Esophagus muscularis mucosa (tissue), 4 donors: ENCODE measurements around the gene ZNF407. TPM values are rescaled to one million over a fixed set of nuclear protein-coding genes. Genes with fewer than 3 reads are reported as not detected.

Experiments
- DNase-seq: peaks from one replicate; pipeline ENCODE4 v3.0.0-alpha.2; 2017; ENCODE audit errors: extremely low spot score
- H3K27ac ChIP-seq, 4 donors: fragments of 200-600 bp; sonication (generic); replicated peaks in 1 of 4; 1 replicate in 3 of 4; 2 replicates in 1 of 4; pipeline ENCODE4 v1.5.1; 2016 to 2019; ENCODE audit warnings: mild to moderate bottlenecking in 1 of 4
- H3K27me3 ChIP-seq, 4 donors: fragments of 200-600 bp; sonication (generic); one replicate each; pipeline versions ENCODE4 v1.5.1 to v1.6.0; 2016 to 2019
- H3K36me3 ChIP-seq, 4 donors: fragments of 200-600 bp; sonication (generic); one replicate each; pipeline ENCODE4 v1.5.1; 2016 to 2019
- H3K4me1 ChIP-seq, 4 donors: fragments of 200-600 bp; sonication (generic); one replicate each; pipeline ENCODE4 v1.5.1; 2016 to 2019
- H3K4me3 ChIP-seq, 4 donors: fragments of 200-600 bp; sonication (generic); 1 replicate in 2 of 4; 2 replicates in 2 of 4; pipeline ENCODE4 v1.5.1; 2016 to 2019; ENCODE audit warnings: mild to moderate bottlenecking in 4 of 4, moderate library complexity in 1 of 4
- H3K9me3 ChIP-seq, 4 donors: fragments of 200-600 bp; sonication (generic); 1 replicate in 3 of 4; 2 replicates in 1 of 4; pipeline ENCODE4 v1.5.1; 2016 to 2019
- CTCF ChIP-seq, 3 experiments: fragments of 200-600 bp in 2 of 3; fragments of 450-650 bp in 1 of 3; sonication (generic) in 2 of 3; IDR thresholded peaks; one replicate each; pipeline ENCODE4 v1.5.1; 2017 to 2019; ENCODE audit warnings: antibody characterized with exemption in 3 of 3, mild to moderate bottlenecking in 2 of 3, moderate library complexity in 1 of 3
- EP300 ChIP-seq: sonication (generic); formaldehyde crosslinking; IDR thresholded peaks from one replicate; pipeline ENCODE4 v1.6.1; 2017; ENCODE audit warnings: antibody characterized with exemption
- POLR2A ChIP-seq: fragments of 450-650 bp; IDR thresholded peaks from one replicate; pipeline ENCODE4 v1.6.1; 2017; ENCODE audit warnings: antibody characterized with exemption, moderate library complexity, mild to moderate bottlenecking, low read depth
- POLR2AphosphoS5 ChIP-seq, 2 donors: sonication (generic); formaldehyde crosslinking; IDR thresholded peaks; one replicate each; pipeline ENCODE4 v1.6.1; 2017; ENCODE audit warnings: antibody characterized with exemption in 2 of 2
- WGBS: methylation state at CpG from one replicate; pipeline ENCODE4 v1.1.5; 2018; 5-methylcytosine and 5-hydroxymethylcytosine counted together
- intact Hi-C: fragments of 100-400 bp; cut with DNase I; formaldehyde crosslinking; loops from one replicate; pipeline ENCODE4 v1.15.1; 2023
- total RNA-seq, 4 donors: library from RNA; depleted of rRNA; stranded (reverse); fragments of >200 nt; gene quantifications; one replicate each; pipeline versions ENCODE4 v1.1.0 to v1.2.1, GENCODE V29; 2016

The ZNF407 gene
- total RNA-seq, 4 donors from 2014 or later, result 13.9 to 19.1 (median 17.2) TPM

- Histone ChIP-seq H3K9me3 (no peaks in the 10 kb centered on the region), H3K36me3 (no peaks in the 10 kb centered on the region), H3K27me3 (no peaks in the 10 kb centered on the region), H3K4me1 (no peaks in the 10 kb centered on the region), H3K27ac (peak overlapping the region in 1 of 4 donors; percentile 5), H3K4me3 (no peak overlapping the region)
- WGBS, result 63% methylated on average over 4 of the region's 4 CpGs
- intact Hi-C loops, result loop anchor here (10.0 kb wide), 1 partner anchor 86 kb away; no protein-coding TSS in a partner anchor
- no peak for TF ChIP-seq CTCF (IDR thresholded peaks at IDR 0.05)
- no peak for TF ChIP-seq EP300
- no peak for TF ChIP-seq POLR2A
- no peak for TF ChIP-seq POLR2AphosphoS5 (IDR thresholded peaks at IDR 0.05)
- no peak for DNase-seq
These were observed 393.0 kb downstream of the ZNF407 start for GRCh38 chr18:74990563-74991081.

- intact Hi-C loops, result loop anchor here (10.0 kb wide), 1 partner anchor 90 kb away; no protein-coding TSS in a partner anchor
- WGBS, result 80% methylated on average over 19 of the region's 19 CpGs
- H3K27ac ChIP-seq, result no peak overlapping the region
These were observed 397.1 kb downstream of the ZNF407 start for GRCh38 chr18:74994502-74995418.

GRCh38 chr18:74995419-74995736, 397.7 kb downstream of the ZNF407 start:
- intact Hi-C loops, result loop anchor here (10.0 kb wide), 1 partner anchor 91 kb away; no protein-coding TSS in a partner anchor
- 74% methylated on average over 2 of the region's 2 CpGs for WGBS
- H3K4me3 ChIP-seq, result no peak overlapping the region
- no peaks in the 10 kb centered on the region for H3K27me3 ChIP-seq
- H3K4me1 ChIP-seq, result no peaks in the 10 kb centered on the region
- no peaks in the 10 kb centered on the region for H3K9me3 ChIP-seq
- no peak overlapping the region for H3K27ac ChIP-seq
- TF ChIP-seq POLR2A, result no peak
- DNase-seq, result no peak
- no peaks in the 10 kb centered on the region for H3K36me3 ChIP-seq

More at GRCh38 chr18:74994502-74995418, 397.1 kb downstream of the ZNF407 start:
- no peaks in the 10 kb centered on the region for H3K4me1 ChIP-seq
- H3K27me3 ChIP-seq, result no peaks in the 10 kb centered on the region
- no peaks in the 10 kb centered on the region for H3K9me3 ChIP-seq
- TF ChIP-seq POLR2AphosphoS5 (IDR thresholded peaks at IDR 0.05) (no peak), EP300 (no peak)
- H3K36me3 ChIP-seq, result no peaks in the 10 kb centered on the region
- H3K4me3 ChIP-seq, result no peak overlapping the region
- no peak for DNase-seq

- 93% methylated on average over 6 of the region's 6 CpGs for WGBS
These were observed 398.4 kb downstream of the ZNF407 start for GRCh38 chr18:74996055-74996454.

DNA sequence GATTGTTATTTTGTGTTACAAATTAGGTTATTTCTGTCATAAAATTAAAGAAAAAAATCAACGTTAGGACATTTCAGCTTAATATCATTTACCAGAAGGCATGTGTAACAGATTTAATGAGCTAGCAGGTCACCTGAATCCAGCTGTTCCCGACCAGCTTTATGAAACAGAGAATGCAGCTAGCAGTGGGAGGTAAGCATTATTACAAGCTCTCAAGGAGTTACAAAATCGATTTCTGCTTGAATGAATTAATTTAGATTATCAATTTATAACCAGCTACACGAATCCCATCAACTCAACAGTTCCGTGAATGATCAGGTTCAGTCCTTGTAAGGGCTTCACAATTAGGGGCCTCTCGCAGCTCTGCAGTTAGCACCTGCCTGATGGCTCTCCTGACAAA, 399.3 kb downstream of the ZNF407 start:
- no peak overlapping the region for H3K4me3 ChIP-seq
- DNase-seq, result no peak
- no peaks in the 10 kb centered on the region for H3K9me3 ChIP-seq
- peaks cover 0 to 12% (median 5%) of the 10 kb centered on the region in 4 donors for H3K4me1 ChIP-seq
- H3K36me3 ChIP-seq, result no peaks in the 10 kb centered on the region
- 76% methylated on average over 6 of the region's 6 CpGs for WGBS
- no peaks in the 10 kb centered on the region for H3K27me3 ChIP-seq
- H3K27ac ChIP-seq, result no peak overlapping the region
- intact Hi-C loops, result loop anchor here (10.0 kb wide), 1 partner anchor 92 kb away; no protein-coding TSS in a partner anchor
- TF ChIP-seq POLR2AphosphoS5 (IDR thresholded peaks at IDR 0.05) (no peak), CTCF (IDR thresholded peaks at IDR 0.05) (no peak), POLR2A (no peak), EP300 (no peak)

More at GRCh38 chr18:74996055-74996454, 398.4 kb downstream of the ZNF407 start:
- no peaks in the 10 kb centered on the region for H3K27me3 ChIP-seq
- no peak overlapping the region for H3K27ac ChIP-seq
- no peak for TF ChIP-seq EP300
- no peak for TF ChIP-seq CTCF (IDR thresholded peaks at IDR 0.05)
- no peak for TF ChIP-seq POLR2A
- no peak for TF ChIP-seq POLR2AphosphoS5 (IDR thresholded peaks at IDR 0.05)
- H3K36me3 ChIP-seq, result no peaks in the 10 kb centered on the region
- intact Hi-C loops, result loop anchor here (10.0 kb wide), 1 partner anchor 91 kb away; no protein-coding TSS in a partner anchor
- peaks cover 0 to 2% (median under 1%) of the 10 kb centered on the region in 4 donors for H3K4me1 ChIP-seq
- H3K4me3 ChIP-seq, result no peak overlapping the region
- H3K9me3 ChIP-seq, result no peaks in the 10 kb centered on the region
- no peak for DNase-seq
